H1 (cell line): ENCODE measurements around the gene CAPN7. TPM values are rescaled to one million over a fixed set of nuclear protein-coding genes. Genes with fewer than 3 reads are reported as not detected.

Experiments
- CTCF ChIA-PET: fragments of 300-600 bp; sonication (Branson Sonifier 250); formaldehyde crosslinking; loops from one replicate; lab custom pipeline; 2021; ENCODE audit not compliant: partially characterized antibody; lab: Charles Lee
- POLR2A ChIA-PET: fragments of 300-600 bp; sonication (Branson Sonifier 250); formaldehyde crosslinking; loops from one replicate; lab custom pipeline; 2021; ENCODE audit warnings: inconsistent platforms; ENCODE audit not compliant: partially characterized antibody; lab: Charles Lee
- DNase-seq, 2 experiments: peaks; one replicate each; pipeline versions ENCODE4 v3.0.0 to v3.0.0-alpha.2; 2010 to 2022; ENCODE audit warnings: low spot score in 2 of 2, low read depth in 1 of 2, mixed read lengths in 1 of 2
- FAIRE-seq: peaks from 2 replicates; lab custom pipeline; 2011; peaks lifted over from hg19 to GRCh38; lab: Jason Lieb, UNC
- H2AFZ ChIP-seq: 2 replicates; pipeline ENCODE4 v1.8.1; 2012; ENCODE audit warnings: low read length, inconsistent platforms
- H2AK5ac ChIP-seq: 2 replicates; pipeline ENCODE4 v1.6.1; 2013; ENCODE audit warnings: low read depth, low read length
- H2BK120ac ChIP-seq: replicated peaks from 2 replicates; pipeline ENCODE3; 2013; ENCODE audit warnings: low read depth, low read length, inconsistent platforms
- H2BK12ac ChIP-seq: 2 replicates; pipeline ENCODE4 v1.6.1; 2013; ENCODE audit warnings: low read depth, low read length
- H2BK15ac ChIP-seq: 2 replicates; pipeline ENCODE4 v1.6.1; 2013; ENCODE audit warnings: low read length
- H2BK20ac ChIP-seq: 2 replicates; pipeline ENCODE4 v1.6.1; 2013; ENCODE audit warnings: low read length
- H2BK5ac ChIP-seq: 2 replicates; pipeline ENCODE4 v1.6.1; 2013; ENCODE audit warnings: low read depth, low read length
- H3K14ac ChIP-seq: 2 replicates; pipeline ENCODE4 v1.6.1; 2013; ENCODE audit warnings: inconsistent platforms; ENCODE audit not compliant: insufficient read length
- H3K18ac ChIP-seq: 2 replicates; pipeline ENCODE4 v1.6.1; 2013; ENCODE audit warnings: low read length; ENCODE audit errors: extremely low read depth
- H3K23ac ChIP-seq: 2 replicates; pipeline ENCODE4 v1.6.1; 2013; ENCODE audit warnings: inconsistent platforms; ENCODE audit not compliant: insufficient read length
- H3K23me2 ChIP-seq: 2 replicates; pipeline ENCODE4 v1.6.1; 2013; ENCODE audit warnings: low read depth, low read length
- H3K27ac ChIP-seq: 2 replicates; pipeline ENCODE4 v1.6.1; 2011; ENCODE audit warnings: low read depth, low read length, inconsistent platforms
- H3K27me3 ChIP-seq, 4 experiments: replicated peaks in 1 of 4; 1 replicate in 1 of 4; 2 replicates in 3 of 4; pipeline versions ENCODE4 v1.6.1 to v1.8.1; 2011 to 2013; ENCODE audit warnings: low read length in 3 of 4, mild to moderate bottlenecking in 3 of 4, inconsistent platforms in 2 of 4, mixed read lengths in 2 of 4, moderate library complexity in 1 of 4; ENCODE audit not compliant: control insufficient read depth in 3 of 4, insufficient read depth in 3 of 4; ENCODE audit errors: extremely low read depth in 1 of 4
- H3K36me3 ChIP-seq, 4 experiments: 2 replicates each; pipeline versions ENCODE4 v1.6.1 to v1.8.1; 2011 to 2013; ENCODE audit warnings: mild to moderate bottlenecking in 4 of 4, low read length in 3 of 4, moderate library complexity in 2 of 4, control low read depth in 1 of 4, inconsistent platforms in 1 of 4; ENCODE audit not compliant: insufficient read depth in 4 of 4, control insufficient read depth in 2 of 4
- H3K4ac ChIP-seq: replicated peaks from 2 replicates; pipeline ENCODE3; 2013; ENCODE audit warnings: low read length, low read depth, mixed read lengths, inconsistent platforms; ENCODE audit not compliant: insufficient read length
- H3K4me1 ChIP-seq, 4 experiments: replicated peaks in 1 of 4; 1 replicate in 1 of 4; 2 replicates in 3 of 4; pipeline versions ENCODE4 v1.6.1 to v1.8.1; 2011 to 2013; ENCODE audit warnings: low read length in 3 of 4, inconsistent platforms in 2 of 4, mixed read lengths in 1 of 4; ENCODE audit not compliant: insufficient read depth in 4 of 4, control insufficient read depth in 3 of 4
- H3K4me2 ChIP-seq, 2 experiments: 2 replicates each; pipeline versions ENCODE4 v1.6.1 to v1.8.1; 2011 to 2013; ENCODE audit warnings: low read depth in 2 of 2, low read length in 2 of 2, control low read depth in 1 of 2, inconsistent platforms in 1 of 2, mild to moderate bottlenecking in 1 of 2; ENCODE audit not compliant: insufficient read depth in 1 of 2
- H3K4me3 ChIP-seq, 4 experiments: fragments of 200-600, 300-600 bp in 1 of 4; sonication (generic), shearing (Covaris generic), sonication (Bioruptor Twin) in 1 of 4; 2 replicates each; pipeline versions ENCODE4 v1.5.1 to v1.8.1; 2011 to 2016; ENCODE audit warnings: low read length in 4 of 4, low read depth in 3 of 4, control low read depth in 2 of 4, inconsistent platforms in 2 of 4, mild to moderate bottlenecking in 2 of 4, mixed read lengths in 1 of 4, moderate library complexity in 1 of 4; ENCODE audit not compliant: insufficient read depth in 2 of 4; ENCODE audit errors: extremely low read depth in 1 of 4
- H3K56ac ChIP-seq: replicated peaks from 2 replicates; pipeline ENCODE3; 2013; ENCODE audit warnings: low read depth, mild to moderate bottlenecking, mixed read lengths, low read length, inconsistent platforms; ENCODE audit not compliant: insufficient read length
- H3K79me1 ChIP-seq: 2 replicates; pipeline ENCODE4 v1.6.1; 2013; ENCODE audit warnings: low read depth, low read length, control low read depth
- H3K79me2 ChIP-seq, 2 experiments: 2 replicates each; pipeline versions ENCODE4 v1.6.1 to v1.8.1; 2012 to 2013; ENCODE audit warnings: low read length in 2 of 2, mild to moderate bottlenecking in 2 of 2, inconsistent platforms in 1 of 2; ENCODE audit not compliant: insufficient read depth in 2 of 2, control insufficient read depth in 1 of 2
- H3K9ac ChIP-seq, 4 experiments: replicated peaks in 1 of 4; 1 replicate in 1 of 4; 2 replicates in 3 of 4; pipeline versions ENCODE4 v1.6.1 to v1.8.1; 2011 to 2013; ENCODE audit warnings: low read depth in 3 of 4, low read length in 3 of 4, control low read depth in 2 of 4, mild to moderate bottlenecking in 2 of 4, moderate library complexity in 2 of 4, inconsistent platforms in 1 of 4; ENCODE audit errors: extremely low read depth in 1 of 4
- H3K9me3 ChIP-seq, 2 experiments: 2 replicates each; pipeline versions ENCODE4 v1.6.1 to v1.8.1; 2012 to 2013; ENCODE audit warnings: mild to moderate bottlenecking in 2 of 2, moderate library complexity in 2 of 2, control low read depth in 1 of 2, inconsistent platforms in 1 of 2, low read depth in 1 of 2, low read length in 1 of 2, mixed read lengths in 1 of 2; ENCODE audit not compliant: insufficient read depth in 2 of 2
- H4K20me1 ChIP-seq, 2 experiments: replicated peaks in 1 of 2; 2 replicates each; pipeline versions ENCODE3 to v1.8.1; 2011 to 2013; ENCODE audit warnings: inconsistent platforms in 2 of 2, low read length in 2 of 2, mild to moderate bottlenecking in 1 of 2; ENCODE audit not compliant: insufficient read depth in 2 of 2, control insufficient read depth in 1 of 2
- H4K5ac ChIP-seq: 2 replicates; pipeline ENCODE4 v1.6.1; 2013; ENCODE audit warnings: low read length, low read depth, mixed read lengths, inconsistent platforms; ENCODE audit not compliant: insufficient read length
- H4K8ac ChIP-seq: 2 replicates; pipeline ENCODE4 v1.8.0; 2013; ENCODE audit warnings: mild to moderate bottlenecking, moderate library complexity, low read length, inconsistent platforms; ENCODE audit not compliant: insufficient read depth; ENCODE audit errors: extremely low read depth
- H4K91ac ChIP-seq: replicated peaks from 2 replicates; pipeline ENCODE3; 2013; ENCODE audit warnings: low read length, mixed read lengths, inconsistent platforms; ENCODE audit not compliant: insufficient read length
- ATF3 ChIP-seq: IDR thresholded peaks from 2 replicates; pipeline ENCODE4 v1.6.1; 2011; ENCODE audit warnings: low read depth, mild to moderate bottlenecking, low read length; ENCODE audit not compliant: insufficient read depth
- BRCA1 ChIP-seq: IDR thresholded peaks from 2 replicates; pipeline ENCODE4 v1.6.1; 2012; ENCODE audit warnings: low read depth, low read length, improper control_type of control experiment
- CREB1 ChIP-seq: IDR thresholded peaks from 2 replicates; pipeline ENCODE4 v1.6.1; 2012; ENCODE audit warnings: inconsistent platforms
- EGR1 ChIP-seq: IDR thresholded peaks from 2 replicates; pipeline ENCODE4 v1.6.1; 2011; ENCODE audit warnings: low read depth, low read length, borderline replicate concordance
- FOSL1 ChIP-seq: IDR thresholded peaks from 2 replicates; pipeline ENCODE4 v1.6.1; 2011; ENCODE audit warnings: mild to moderate bottlenecking, low read depth, low read length, moderate library complexity; ENCODE audit not compliant: insufficient read depth
- GABPA ChIP-seq: IDR thresholded peaks from 2 replicates; pipeline ENCODE4 v1.6.1; 2011; ENCODE audit warnings: mild to moderate bottlenecking, low read length, moderate library complexity, borderline replicate concordance; ENCODE audit not compliant: insufficient read depth
- NRF1 ChIP-seq: IDR thresholded peaks from 2 replicates; pipeline ENCODE4 v1.6.1; 2011; ENCODE audit warnings: mild to moderate bottlenecking, low read depth, low read length, improper control_type of control experiment
- POLR2AphosphoS5 ChIP-seq: IDR thresholded peaks from 2 replicates; pipeline ENCODE4 v1.6.1; 2011; ENCODE audit warnings: low read depth, low read length
- POU5F1 ChIP-seq: IDR thresholded peaks from 2 replicates; pipeline ENCODE4 v1.6.1; 2011; ENCODE audit warnings: low read depth, mild to moderate bottlenecking, low read length, moderate library complexity
- RXRA ChIP-seq: IDR thresholded peaks from 2 replicates; pipeline ENCODE4 v1.6.1; 2011; ENCODE audit warnings: low read depth, mild to moderate bottlenecking, low read length, moderate library complexity; ENCODE audit not compliant: insufficient read depth
- SIN3A ChIP-seq, 2 experiments: IDR thresholded peaks in 1 of 2; conservative IDR thresholded peaks in 1 of 2; 2 replicates each; pipeline ENCODE4 v1.6.1; 2011 to 2012; ENCODE audit warnings: low read length in 2 of 2, improper control_type of control experiment in 1 of 2, low read depth in 1 of 2, mild to moderate bottlenecking in 1 of 2
- TAF1 ChIP-seq: IDR thresholded peaks from 2 replicates; pipeline ENCODE4 v1.6.1; 2011; ENCODE audit warnings: mild to moderate bottlenecking, low read depth, low read length
- USF2 ChIP-seq: IDR thresholded peaks from 2 replicates; pipeline ENCODE4 v1.6.1; 2011; ENCODE audit warnings: low read length, improper control_type of control experiment
- WGBS, 2 experiments: shearing (Covaris generic) in 1 of 2; methylation state at CpG; one replicate each; pipeline versions ENCODE4 v1.1.6 to v1.1.7; 2013 to 2015; ENCODE audit warnings: low lambda C conversion rate in 2 of 2, mixed read lengths in 2 of 2, inconsistent platforms in 1 of 2, low coverage in 1 of 2, missing lambda C conversion rate in 1 of 2; ENCODE audit not compliant: insufficient replicate concordance in 2 of 2, insufficient coverage in 1 of 2, insufficient read length in 1 of 2; ENCODE audit errors: extremely low coverage in 1 of 2, missing lambda C conversion rate in 1 of 2; 5-methylcytosine and 5-hydroxymethylcytosine counted together
- polyA plus RNA-seq, 7 experiments: library from polyadenylated mRNA; depleted of rRNA in 3 of 7; stranded (reverse) in 5 of 7; unstranded in 2 of 7; fragments of >200 nt in 5 of 7; fragments of 200-250 nt in 2 of 7; gene quantifications; 1 replicate in 5 of 7; 2 replicates in 1 of 7; 4 replicates in 1 of 7; pipeline versions ENCODE4 v1.2.1 to v1.2.3, GENCODE V29; 2011 to 2013; ENCODE audit warnings: missing spikeins in 2 of 7, mixed read lengths in 2 of 7
- total RNA-seq: library from RNA; stranded (reverse); fragmentation: NEBNext Ultra II Directional; extraction: Animal tissue kit (Norgen Biotek cat#: 25700); gene quantifications from 2 replicates; pipeline ENCODE4 v1.2.1, GENCODE V29; 2021

The CAPN7 gene
- total and polyA plus RNA-seq, 2 of the 8 experiments (the other 6 are each of a cell fraction or from before 2014, with no cell fraction given) = 5.3 to 13.2 TPM

GRCh38 chr3:15301761-15302160 is 95.7 kb downstream of the CAPN7 start:
- 91% methylated on average over 7 of the region's 7 CpGs; no CpG with 5 or more reads in 1 of the 2 experiments for WGBS, 2 experiments
- TF ChIP-seq SIN3A (conservative IDR thresholded peaks at IDR 0.05 in 1 of 2, IDR thresholded peaks at IDR 0.05 in 1 of 2; ENCODE audit: low read depth in 1 of 2, low read length in 2 of 2) (no peak), TAF1 (no peak), FOSL1 (no peak), POLR2AphosphoS5 (no peak), NRF1 (no peak), CREB1 (no peak), ATF3 (no peak), POU5F1 (no peak), GABPA (no peak), USF2 (no peak), BRCA1 (no peak), EGR1 (no peak), RXRA (no peak)

More at GRCh38 chr3:15301761-15302160, 95.7 kb downstream of the CAPN7 start:
- no peak overlapping the region for H3K56ac ChIP-seq
- no peak overlapping the region for H4K5ac ChIP-seq
- H3K4me2 ChIP-seq = no peak overlapping the region
- H2BK5ac ChIP-seq = no peak overlapping the region
- H3K79me1 ChIP-seq = no peaks in the 10 kb centered on the region
- FAIRE-seq (no peak), DNase-seq (no peak)
- no peak overlapping the region for H2AK5ac ChIP-seq
- H3K18ac ChIP-seq = no peak overlapping the region
- no peaks in the 10 kb centered on the region for H4K20me1 ChIP-seq
- no peaks in the 10 kb centered on the region for H3K9me3 ChIP-seq
- ChIA-PET CTCF (interaction anchor here (0.9 to 4.1 kb wide), 5 partner anchors 19 to 61 kb away, joined by 3 to 19 read pairs (median 4); no protein-coding TSS in a partner anchor), POLR2A (no interaction called here)
- H2BK15ac ChIP-seq = no peak overlapping the region
- H3K4me3 ChIP-seq = no peak overlapping the region
- H3K27ac ChIP-seq = no peak overlapping the region
- no peaks in the 10 kb centered on the region for H3K79me2 ChIP-seq
- no peak overlapping the region for H4K91ac ChIP-seq
- peaks cover 0 to 5% (median under 1%) of the 10 kb centered on the region in 4 experiments; a peak in 1 of 8 replicates for H3K36me3 ChIP-seq
- no peak overlapping the region for H3K9ac ChIP-seq
- H2BK120ac ChIP-seq = no peak overlapping the region
- H3K27me3 ChIP-seq = no peaks in the 10 kb centered on the region
- no peak overlapping the region for H2AFZ ChIP-seq
- no peak overlapping the region for H2BK12ac ChIP-seq
- H4K8ac ChIP-seq = no peak overlapping the region
- no peak overlapping the region for H3K23ac ChIP-seq
- H3K4me1 ChIP-seq = no peaks in the 10 kb centered on the region
- H3K14ac ChIP-seq = no peak overlapping the region
- H3K23me2 ChIP-seq = no peaks in the 10 kb centered on the region
- H3K4ac ChIP-seq = no peak overlapping the region
- H2BK20ac ChIP-seq = no peak overlapping the region
